ENCODE data around the gene CCDC86. TPM values are rescaled to one million over a fixed set of nuclear protein-coding genes. Genes with fewer than 3 reads are reported as not detected.

CCDC86 gene
- total RNA-seq, 3 donors from 2014 or later: 8.8 to 14.9 (median 14.7) TPM

DNA sequence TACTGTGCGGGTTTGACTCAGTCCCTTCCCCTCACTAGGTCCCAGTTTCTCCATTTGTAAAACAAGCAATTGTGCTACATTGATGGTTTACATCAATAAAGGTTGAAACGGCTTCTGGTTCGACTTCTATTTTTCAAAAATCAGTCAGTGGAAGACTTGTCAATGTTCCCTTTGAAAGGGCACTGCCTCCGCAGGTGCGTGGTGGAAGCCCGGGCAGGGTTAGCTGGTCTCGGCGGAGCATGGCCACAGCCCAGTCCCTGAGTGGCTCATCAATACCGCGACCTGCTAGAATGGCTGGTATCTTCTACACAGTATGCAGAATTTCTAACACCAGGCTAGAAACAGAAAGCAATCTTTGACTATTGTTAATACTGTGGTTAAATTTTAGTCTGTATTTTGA, 40.7 kb upstream of the CCDC86 start:
- ATAC-seq: no peak
- no peaks in the 10 kb centered on the region for H3K4me1 ChIP-seq (ENCODE audit: low read depth)
- no peaks in the 10 kb centered on the region for H3K36me3 ChIP-seq (ENCODE audit: low read depth)
- H3K9me3 ChIP-seq: no peaks in the 10 kb centered on the region
- TF ChIP-seq, protein P1, sequence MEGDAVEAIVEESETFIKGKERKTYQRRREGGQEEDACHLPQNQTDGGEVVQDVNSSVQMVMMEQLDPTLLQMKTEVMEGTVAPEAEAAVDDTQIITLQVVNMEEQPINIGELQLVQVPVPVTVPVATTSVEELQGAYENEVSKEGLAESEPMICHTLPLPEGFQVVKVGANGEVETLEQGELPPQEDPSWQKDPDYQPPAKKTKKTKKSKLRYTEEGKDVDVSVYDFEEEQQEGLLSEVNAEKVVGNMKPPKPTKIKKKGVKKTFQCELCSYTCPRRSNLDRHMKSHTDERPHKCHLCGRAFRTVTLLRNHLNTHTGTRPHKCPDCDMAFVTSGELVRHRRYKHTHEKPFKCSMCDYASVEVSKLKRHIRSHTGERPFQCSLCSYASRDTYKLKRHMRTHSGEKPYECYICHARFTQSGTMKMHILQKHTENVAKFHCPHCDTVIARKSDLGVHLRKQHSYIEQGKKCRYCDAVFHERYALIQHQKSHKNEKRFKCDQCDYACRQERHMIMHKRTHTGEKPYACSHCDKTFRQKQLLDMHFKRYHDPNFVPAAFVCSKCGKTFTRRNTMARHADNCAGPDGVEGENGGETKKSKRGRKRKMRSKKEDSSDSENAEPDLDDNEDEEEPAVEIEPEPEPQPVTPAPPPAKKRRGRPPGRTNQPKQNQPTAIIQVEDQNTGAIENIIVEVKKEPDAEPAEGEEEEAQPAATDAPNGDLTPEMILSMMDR (IDR thresholded peaks at IDR 0.05): no peak
- H3K4me3 ChIP-seq: no peak overlapping the region
- no peak for DNase-seq
- intact Hi-C loops (cut with DNase I, micrococcal nuclease): no loop called here

DNA sequence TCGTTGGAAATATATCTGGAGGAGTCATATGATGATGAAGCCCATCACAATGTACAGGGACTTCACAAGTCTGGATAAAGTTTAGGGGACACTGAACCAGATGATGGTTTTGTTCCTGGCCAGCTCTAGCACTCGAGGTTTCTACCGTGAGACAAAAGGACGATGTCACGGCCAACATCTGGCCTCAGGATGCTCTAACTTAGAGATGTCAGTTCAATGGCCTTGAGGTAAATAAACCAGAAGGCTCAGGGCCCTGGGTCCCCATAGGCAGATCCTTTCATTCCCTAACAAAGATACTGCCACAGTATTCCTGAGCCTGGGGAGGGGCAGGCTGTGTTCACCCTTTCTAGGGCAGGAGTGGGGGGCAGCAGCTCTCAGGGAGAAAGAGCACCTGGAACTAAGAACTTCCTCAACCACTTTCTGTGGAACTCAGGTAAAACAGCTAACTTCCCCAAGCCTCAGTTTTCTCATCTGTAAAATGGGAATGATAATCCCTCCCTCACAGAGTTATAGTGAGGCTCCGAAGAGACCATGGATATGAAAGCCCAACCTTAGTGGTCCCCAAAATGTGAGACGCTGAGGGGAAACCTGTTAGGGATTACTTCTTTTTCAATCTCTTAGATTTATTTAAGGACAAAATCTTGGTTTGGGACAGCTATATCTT, 38.5 kb upstream of the CCDC86 start:
- Histone ChIP-seq H3K4me1 (ENCODE audit: low read depth) (no peaks in the 10 kb centered on the region), H3K4me3 (no peak overlapping the region), H3K9me3 (no peaks in the 10 kb centered on the region), H3K36me3 (ENCODE audit: low read depth) (no peaks in the 10 kb centered on the region)
- ATAC-seq (no peak), DNase-seq (no peak)
- TF ChIP-seq, protein P1 (IDR thresholded peaks at IDR 0.05): no peak
- intact Hi-C loops (cut with DNase I, micrococcal nuclease): no loop called here

DNA sequence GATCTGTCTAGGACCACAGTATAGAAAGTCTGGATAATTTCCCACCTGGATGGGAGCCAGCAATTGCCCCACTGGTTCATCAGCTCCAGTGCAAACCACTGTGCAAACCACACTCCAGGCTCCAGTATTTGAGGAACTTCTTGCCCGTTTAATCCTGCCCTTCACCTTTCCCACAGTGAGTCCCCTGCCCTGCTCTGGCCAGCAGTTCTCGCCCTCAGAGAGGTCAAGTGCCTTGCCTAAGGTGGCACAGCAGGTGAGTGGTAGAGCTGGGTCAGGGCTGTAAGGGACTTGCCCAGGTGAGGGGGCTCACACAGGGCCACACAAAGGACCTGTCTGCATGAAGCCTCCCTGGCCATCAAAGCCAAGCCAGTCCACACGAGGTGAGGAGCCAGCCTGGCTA, 32.7 kb upstream of the CCDC86 start:
- intact Hi-C loops (cut with DNase I, micrococcal nuclease): no loop called here
- TF ChIP-seq, protein P1 (IDR thresholded peaks at IDR 0.05): no peak
- Histone ChIP-seq H3K36me3 (ENCODE audit: low read depth) (no peaks in the 10 kb centered on the region), H3K4me3 (no peak overlapping the region), H3K9me3 (no peaks in the 10 kb centered on the region), H3K4me1 (ENCODE audit: low read depth) (peaks cover 3% of the 10 kb centered on the region)
- ATAC-seq: no peak
- no peak for DNase-seq

DNA sequence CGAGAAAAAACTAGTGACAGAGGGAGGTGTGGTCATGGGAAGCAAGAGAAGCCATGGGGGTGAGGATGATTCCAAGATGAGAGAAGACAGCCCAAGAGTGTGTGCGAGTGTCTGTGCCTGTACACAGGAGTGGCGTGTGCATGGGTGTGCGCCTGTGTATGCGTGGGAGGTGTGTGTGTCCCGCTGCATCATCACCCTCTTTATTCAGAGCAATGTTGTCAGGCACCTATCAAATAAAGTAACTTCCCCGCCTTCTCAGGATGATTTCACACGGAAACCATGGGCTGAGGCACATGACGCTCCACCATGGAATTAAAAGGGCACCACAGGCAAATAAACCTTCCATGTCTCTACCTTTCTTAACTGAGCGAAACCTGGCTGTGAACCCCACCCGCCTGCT, 32.2 kb upstream of the CCDC86 start:
- DNase-seq (no peak), ATAC-seq (no peak)
- TF ChIP-seq, protein P1 (IDR thresholded peaks at IDR 0.05): no peak
- Histone ChIP-seq H3K36me3 (ENCODE audit: low read depth) (no peaks in the 10 kb centered on the region), H3K4me3 (no peak overlapping the region), H3K4me1 (ENCODE audit: low read depth) (peaks cover 3% of the 10 kb centered on the region), H3K9me3 (no peaks in the 10 kb centered on the region)
- intact Hi-C loops (cut with DNase I, micrococcal nuclease): no loop called here

DNA sequence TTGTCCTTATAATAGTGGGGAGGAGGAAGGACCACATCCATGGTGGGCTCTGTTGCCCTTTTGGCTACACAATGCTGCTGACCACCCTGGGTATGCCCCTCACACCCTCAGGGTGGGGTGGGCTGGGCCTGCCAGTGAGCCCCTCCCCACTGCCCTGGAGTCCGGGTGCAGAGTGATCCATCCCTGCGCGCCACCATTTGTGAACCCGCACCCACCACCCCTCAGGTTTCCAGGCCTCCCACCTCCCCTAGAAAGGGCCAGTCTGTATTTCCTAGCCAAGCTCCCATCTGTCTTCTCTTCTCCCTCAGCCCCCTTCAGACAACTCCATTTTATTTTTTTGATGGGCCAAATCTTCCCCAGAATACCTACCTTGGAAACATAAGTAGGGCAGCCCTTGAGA, 31.8 kb upstream of the CCDC86 start:
- no peak for ATAC-seq
- intact Hi-C loops (cut with DNase I, micrococcal nuclease): no loop called here

More for the DNA sequence above, 31.8 kb upstream of the CCDC86 start:
- TF ChIP-seq, protein P1 (IDR thresholded peaks at IDR 0.05): no peak
- no peaks in the 10 kb centered on the region for H3K36me3 ChIP-seq (ENCODE audit: low read depth)
- DNase-seq: no peak
- no peaks in the 10 kb centered on the region for H3K9me3 ChIP-seq
- H3K4me3 ChIP-seq: no peak overlapping the region
- H3K4me1 ChIP-seq (ENCODE audit: low read depth): peaks cover 3% of the 10 kb centered on the region
